GM12892 (cell line): ENCODE data around the gene CCL4.

ENCODE experiments used
- POLR2A ChIP-seq: IDR thresholded peaks from 2 replicates; pipeline ENCODE4 v1.6.1; 2011; ENCODE audit warnings: low read depth, low read length, control low read depth
- POLR2AphosphoS5 ChIP-seq: IDR thresholded peaks from 2 replicates; pipeline ENCODE4 v1.6.1; 2011; ENCODE audit warnings: low read depth, low read length, control low read depth
- TAF1 ChIP-seq: IDR thresholded peaks from 2 replicates; pipeline ENCODE4 v1.6.1; 2011; ENCODE audit warnings: low read depth, mild to moderate bottlenecking, control low read depth, low read length, borderline replicate concordance

DNA sequence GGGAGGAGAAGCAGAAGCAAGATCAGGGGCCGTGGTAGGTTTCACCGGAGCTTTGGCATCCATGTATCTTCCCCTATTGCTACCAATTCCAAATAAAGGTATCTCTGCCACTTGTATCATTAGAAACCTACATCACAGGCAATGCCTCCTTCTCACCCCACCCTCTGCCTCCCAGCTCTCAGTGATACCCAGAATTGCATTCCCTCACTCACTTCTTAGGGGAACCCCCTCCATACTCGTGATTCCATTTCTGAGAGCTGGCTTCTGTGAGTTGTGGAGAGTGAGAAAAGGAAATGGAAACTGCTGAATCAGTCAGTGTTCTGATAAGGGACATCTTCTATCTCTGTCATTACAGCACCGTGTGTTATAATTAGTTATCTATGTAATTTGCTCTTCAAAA, 11.4 kb upstream of the CCL4 start:
- TF ChIP-seq POLR2A = no peak
- no peak for TF ChIP-seq POLR2AphosphoS5
- TF ChIP-seq TAF1 = no peak
